IMR-90 (cell line): ENCODE measurements around the gene DPEP1. TPM values are rescaled to one million over a fixed set of nuclear protein-coding genes. Genes with fewer than 3 reads are reported as not detected.

Source experiments
- ATAC-seq: fragments of 200-7000 bp; cut with Tn5 transposase; 2 replicates; pipeline ENCODE4 v1.9.1; 2020; ENCODE audit warnings: low read depth, mild to moderate bottlenecking, moderate library complexity
- BruUV-seq: library from RNA; stranded (reverse); fragments of 400-500 nt; replicated peaks from 2 replicates; lab custom pipeline; 2021; lab: Mats Ljungman, UMichigan
- CTCF ChIA-PET: fragments of 300-600 bp; formaldehyde crosslinking; extraction: SDS; loops from one replicate; lab custom pipeline; 2021; ENCODE audit warnings: antibody characterized with exemption; lab: Yijun Ruan, JAX
- POLR2A ChIA-PET: fragments of 300-600 bp; sonication (Branson Sonifier 250); formaldehyde crosslinking; loops from one replicate; lab custom pipeline; 2022; ENCODE audit warnings: antibody characterized with exemption; ENCODE audit not compliant: unreplicated experiment; lab: Charles Lee
- DNase-seq: peaks from one replicate; pipeline ENCODE4 v3.0.0; 2013
- H2AFZ ChIP-seq: replicated peaks from 2 replicates; pipeline ENCODE3; 2013; ENCODE audit warnings: low read length, mild to moderate bottlenecking; ENCODE audit not compliant: poor library complexity
- H2AK5ac ChIP-seq: 2 replicates; pipeline ENCODE4 v1.6.1; 2013; ENCODE audit warnings: low read depth, low read length, inconsistent platforms
- H2AK9ac ChIP-seq: replicated peaks from 2 replicates; pipeline ENCODE3; 2013; ENCODE audit warnings: mild to moderate bottlenecking, low read depth, low read length, moderate library complexity; ENCODE audit not compliant: poor library complexity
- H2BK120ac ChIP-seq: 2 replicates; pipeline ENCODE4 v1.6.1; 2013; ENCODE audit warnings: low read depth, low read length, inconsistent platforms
- H2BK15ac ChIP-seq: 3 replicates; pipeline ENCODE4 v1.6.1; 2013; ENCODE audit warnings: low read depth, low read length, inconsistent platforms
- H2BK20ac ChIP-seq: 2 replicates; pipeline ENCODE4 v1.6.1; 2013; ENCODE audit warnings: low read depth, mild to moderate bottlenecking, inconsistent platforms, low read length, moderate library complexity
- H2BK5ac ChIP-seq: 2 replicates; pipeline ENCODE4 v1.6.1; 2013; ENCODE audit warnings: mild to moderate bottlenecking, low read depth, low read length, inconsistent platforms; ENCODE audit not compliant: poor library complexity, severe bottlenecking
- H3K14ac ChIP-seq: replicated peaks from 2 replicates; pipeline ENCODE4 v1.6.1; 2013; ENCODE audit warnings: low read depth, low read length, inconsistent platforms
- H3K18ac ChIP-seq: 2 replicates; pipeline ENCODE4 v1.6.1; 2013; ENCODE audit warnings: low read depth, low read length, control low read depth
- H3K23ac ChIP-seq: 2 replicates; pipeline ENCODE4 v1.6.1; 2013; ENCODE audit warnings: low read depth, low read length, inconsistent platforms
- H3K27ac ChIP-seq: 2 replicates; pipeline ENCODE4 v1.5.1; 2013; ENCODE audit warnings: mild to moderate bottlenecking, control low read depth, low read length; ENCODE audit not compliant: insufficient read depth
- H3K27me3 ChIP-seq: 2 replicates; pipeline ENCODE4 v1.6.1; 2013; ENCODE audit warnings: low read length; ENCODE audit not compliant: control insufficient read depth, insufficient read depth
- H3K36me3 ChIP-seq: 2 replicates; pipeline ENCODE4 v1.6.1; 2013; ENCODE audit warnings: low read length, mixed read lengths; ENCODE audit not compliant: control insufficient read depth, insufficient read depth
- H3K4ac ChIP-seq: 2 replicates; pipeline ENCODE4 v1.6.1; 2013; ENCODE audit warnings: low read depth, low read length, inconsistent platforms
- H3K4me1 ChIP-seq: 2 replicates; pipeline ENCODE4 v1.6.1; 2013; ENCODE audit warnings: low read length, mixed read lengths; ENCODE audit not compliant: control insufficient read depth, insufficient read depth
- H3K4me2 ChIP-seq: 2 replicates; pipeline ENCODE4 v1.6.1; 2013; ENCODE audit warnings: low read depth, mild to moderate bottlenecking, control low read depth, low read length, moderate library complexity
- H3K4me3 ChIP-seq: 2 replicates; pipeline ENCODE4 v1.5.1; 2013; ENCODE audit warnings: low read depth, mild to moderate bottlenecking, control low read depth, low read length, moderate library complexity; ENCODE audit not compliant: insufficient read depth
- H3K56ac ChIP-seq: 2 replicates; pipeline ENCODE4 v1.6.1; 2013; ENCODE audit warnings: low read length, inconsistent platforms; ENCODE audit not compliant: insufficient read depth; ENCODE audit errors: extremely low read depth
- H3K79me1 ChIP-seq, 2 experiments: 2 replicates each; pipeline ENCODE4 v1.6.1; 2013; ENCODE audit warnings: low read length in 2 of 2, inconsistent platforms in 1 of 2, low read depth in 1 of 2
- H3K9ac ChIP-seq: 2 replicates; pipeline ENCODE4 v1.6.1; 2013; ENCODE audit warnings: low read depth, low read length, control low read depth
- H3K9me1 ChIP-seq: 2 replicates; pipeline ENCODE4 v1.6.1; 2013; ENCODE audit warnings: low read length, inconsistent platforms; ENCODE audit not compliant: insufficient read depth
- H3K9me3 ChIP-seq: 2 replicates; pipeline ENCODE4 v1.6.1; 2013; ENCODE audit warnings: low read length; ENCODE audit not compliant: control insufficient read depth, insufficient read depth
- H4K20me1 ChIP-seq: 2 replicates; pipeline ENCODE4 v1.6.1; 2013; ENCODE audit warnings: low read length, inconsistent platforms; ENCODE audit not compliant: insufficient read depth
- H4K5ac ChIP-seq: 2 replicates; pipeline ENCODE4 v1.6.1; 2013; ENCODE audit warnings: mild to moderate bottlenecking, low read depth, low read length, control low read depth
- H4K8ac ChIP-seq, 2 experiments: 2 replicates each; pipeline ENCODE4 v1.6.1; 2013; ENCODE audit warnings: low read depth in 2 of 2, low read length in 2 of 2, control low read depth in 1 of 2, inconsistent platforms in 1 of 2
- H4K91ac ChIP-seq: 2 replicates; pipeline ENCODE4 v1.6.1; 2013; ENCODE audit warnings: low read depth, low read length, inconsistent platforms; ENCODE audit not compliant: insufficient read depth
- BHLHE40 ChIP-seq: fragments of 150-350 bp; IDR thresholded peaks from 2 replicates; pipeline ENCODE4 v1.6.1; 2016; ENCODE audit warnings: mild to moderate bottlenecking, low read depth, low read length
- CEBPB ChIP-seq: IDR thresholded peaks from 2 replicates; pipeline ENCODE4 v1.6.1; 2012; ENCODE audit warnings: low read depth, low read length, improper control_type of control experiment
- CHD1 ChIP-seq: IDR thresholded peaks from 2 replicates; pipeline ENCODE4 v1.6.1; 2012; ENCODE audit warnings: low read depth, low read length, improper control_type of control experiment
- FOS ChIP-seq: fragments of 150-350 bp; IDR thresholded peaks from 2 replicates; pipeline ENCODE4 v1.6.1; 2016; ENCODE audit warnings: low read depth, low read length
- MAFK ChIP-seq: IDR thresholded peaks from 2 replicates; pipeline ENCODE4 v1.6.1; 2012; ENCODE audit warnings: low read depth, low read length, improper control_type of control experiment
- MAZ ChIP-seq: IDR thresholded peaks from 2 replicates; pipeline ENCODE4 v1.6.1; 2012; ENCODE audit warnings: low read depth, mild to moderate bottlenecking, low read length, improper control_type of control experiment, moderate library complexity, borderline replicate concordance
- MXI1 ChIP-seq: IDR thresholded peaks from 2 replicates; pipeline ENCODE4 v1.6.1; 2012; ENCODE audit warnings: low read depth, mild to moderate bottlenecking, low read length, moderate library complexity, borderline replicate concordance
- NFE2L2 ChIP-seq: fragments of 150-350 bp; IDR thresholded peaks from 2 replicates; pipeline ENCODE4 v1.6.1; 2016; ENCODE audit warnings: low read depth, mild to moderate bottlenecking, low read length
- POLR2A ChIP-seq: IDR thresholded peaks from 2 replicates; pipeline ENCODE4 v1.6.1; 2012; ENCODE audit warnings: mild to moderate bottlenecking, low read depth, low read length
- RAD21 ChIP-seq: IDR thresholded peaks from 2 replicates; pipeline ENCODE4 v1.6.1; 2012; ENCODE audit warnings: low read length, improper control_type of control experiment
- RCOR1 ChIP-seq: IDR thresholded peaks from 2 replicates; pipeline ENCODE4 v1.6.1; 2012; ENCODE audit warnings: mild to moderate bottlenecking, low read length, improper control_type of control experiment; ENCODE audit not compliant: insufficient replicate concordance
- RFX5 ChIP-seq: IDR thresholded peaks from 2 replicates; pipeline ENCODE4 v1.8.0; 2012; ENCODE audit warnings: low read depth, mild to moderate bottlenecking, low read length, moderate library complexity
- SMC3 ChIP-seq: fragments of 150-350 bp; IDR thresholded peaks from 2 replicates; pipeline ENCODE4 v1.6.1; 2016; ENCODE audit warnings: low read depth, mild to moderate bottlenecking, antibody characterized with exemption, low read length, moderate library complexity
- WGBS, 2 experiments: methylation state at CpG; one replicate each; pipeline versions ENCODE4 v1.1.5 to v1.1.7; 2013; ENCODE audit warnings: missing lambda C conversion rate in 2 of 2; ENCODE audit not compliant: insufficient read length in 1 of 2; ENCODE audit errors: extremely low coverage in 2 of 2; 5-methylcytosine and 5-hydroxymethylcytosine counted together
- dilution Hi-C: fragments of 300-500 bp; cut with HindIII; formaldehyde crosslinking; loops from one replicate; pipeline ENCODE4 v1.14.3; 2018; ENCODE audit warnings: low sequenced_read_pairs; ENCODE audit not compliant: unreplicated experiment
- in situ Hi-C: fragments of 300-500 bp; cut with MboI; formaldehyde crosslinking; loops from 3 replicates; pipeline ENCODE4 v1.14.3; 2019; ENCODE audit warnings: low sequenced_read_pairs, inconsistent platforms, mixed read lengths
- intact Hi-C: fragments of 100-400 bp; cut with micrococcal nuclease; formaldehyde crosslinking; loops from 2 replicates; pipeline ENCODE4 v1.10.0; 2022
- polyA plus RNA-seq, 3 experiments: library from polyadenylated mRNA; depleted of rRNA; stranded (reverse); fragments of >200 nt; gene quantifications; 2 replicates each; pipeline ENCODE4 v1.2.3, GENCODE V29; 2012; ENCODE audit warnings: low replicate concordance in 1 of 3
- total RNA-seq: library from RNA; depleted of rRNA; stranded (reverse); fragments of >200 nt; gene quantifications from 2 replicates; pipeline ENCODE4 v1.2.3, GENCODE V29; 2012
- TF ChIP-seq, protein P1 (sequence below): fragments of 150-350 bp; IDR thresholded peaks from 2 replicates; pipeline ENCODE4 v1.6.1; 2016; ENCODE audit warnings: low read depth, mild to moderate bottlenecking, low read length, moderate library complexity, borderline replicate concordance
- TF ChIP-seq, protein P2 (sequence below): fragments of 150-350 bp; IDR thresholded peaks from 2 replicates; pipeline ENCODE4 v1.6.1; 2017; ENCODE audit warnings: mild to moderate bottlenecking, antibody characterized with exemption, low read length, low read depth
- TF ChIP-seq, protein P3 (sequence below): conservative IDR thresholded peaks from 2 replicates; pipeline ENCODE4 v1.5.1; 2012; ENCODE audit warnings: mild to moderate bottlenecking, low read depth, low read length, improper control_type of control experiment

DPEP1 gene
- total and polyA plus RNA-seq, 2 of the 4 experiments (the other 2 are of a cell fraction), result not detected

DNA sequence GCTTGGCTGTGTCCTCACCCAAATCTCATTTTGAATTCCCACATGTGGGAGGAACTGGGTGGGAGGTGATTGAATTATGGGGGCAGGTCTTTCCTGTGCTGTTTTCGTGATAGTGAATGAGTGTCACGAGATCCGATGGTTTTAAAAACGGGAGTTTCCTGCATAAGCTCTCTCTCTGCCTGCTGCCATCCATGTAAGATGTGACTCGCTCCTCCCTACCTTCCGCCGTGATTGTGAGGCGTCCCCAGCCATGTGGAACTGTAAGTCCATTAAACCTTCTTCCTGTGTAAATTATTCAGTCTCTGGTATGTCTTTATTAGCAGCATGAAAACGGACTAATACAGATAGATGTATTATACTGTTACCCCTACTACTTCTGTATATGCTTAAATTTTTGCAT lies 47.8 kb downstream of the DPEP1 start:
- DNase-seq (no peak), ATAC-seq (no peak)
- H3K14ac ChIP-seq, result no peak overlapping the region
- ChIA-PET POLR2A (no interaction called here), CTCF (no interaction called here)
- dilution Hi-C loops (no loop called here), in situ Hi-C loops (no loop called here), intact Hi-C loops (no loop called here)
- H3K4ac ChIP-seq, result no peak overlapping the region
- H3K27ac ChIP-seq, result no peak overlapping the region
- no peak overlapping the region for H3K23ac ChIP-seq
- H2AK9ac ChIP-seq, result no peak overlapping the region
- H3K9ac ChIP-seq, result no peak overlapping the region
- H4K5ac ChIP-seq, result no peak overlapping the region
- H3K4me2 ChIP-seq, result no peak overlapping the region
- no peak overlapping the region for H2AK5ac ChIP-seq
- H2BK15ac ChIP-seq, result no peak overlapping the region
- peaks cover 5% of the 10 kb centered on the region; the same call in 1 of the 2 replicates for H3K9me1 ChIP-seq
- H4K91ac ChIP-seq, result no peak overlapping the region
- H3K36me3 ChIP-seq, result peaks cover 16% of the 10 kb centered on the region
- peaks cover 16 to 40% of the 10 kb centered on the region in 2 experiments for H3K79me1 ChIP-seq
- no peaks in the 10 kb centered on the region for H3K9me3 ChIP-seq
- no TSS peak for BruUV-seq
- H2AFZ ChIP-seq, result no peak overlapping the region
- no peak overlapping the region for H3K56ac ChIP-seq
- no peak overlapping the region for H4K8ac ChIP-seq
- peaks cover 6% of the 10 kb centered on the region for H4K20me1 ChIP-seq
- no peak overlapping the region for H2BK20ac ChIP-seq
- TF ChIP-seq POLR2A (no peak), BHLHE40 (no peak), RAD21 (no peak), RFX5 (no peak), NFE2L2 (no peak), CHD1 (no peak), MXI1 (no peak), MAZ (no peak), FOS (no peak), RCOR1 (no peak), MAFK (no peak), SMC3 (no peak), CEBPB (no peak)
- TF ChIP-seq, protein P1, sequence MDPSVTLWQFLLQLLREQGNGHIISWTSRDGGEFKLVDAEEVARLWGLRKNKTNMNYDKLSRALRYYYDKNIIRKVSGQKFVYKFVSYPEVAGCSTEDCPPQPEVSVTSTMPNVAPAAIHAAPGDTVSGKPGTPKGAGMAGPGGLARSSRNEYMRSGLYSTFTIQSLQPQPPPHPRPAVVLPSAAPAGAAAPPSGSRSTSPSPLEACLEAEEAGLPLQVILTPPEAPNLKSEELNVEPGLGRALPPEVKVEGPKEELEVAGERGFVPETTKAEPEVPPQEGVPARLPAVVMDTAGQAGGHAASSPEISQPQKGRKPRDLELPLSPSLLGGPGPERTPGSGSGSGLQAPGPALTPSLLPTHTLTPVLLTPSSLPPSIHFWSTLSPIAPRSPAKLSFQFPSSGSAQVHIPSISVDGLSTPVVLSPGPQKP, result no peak
- TF ChIP-seq, protein P2, sequence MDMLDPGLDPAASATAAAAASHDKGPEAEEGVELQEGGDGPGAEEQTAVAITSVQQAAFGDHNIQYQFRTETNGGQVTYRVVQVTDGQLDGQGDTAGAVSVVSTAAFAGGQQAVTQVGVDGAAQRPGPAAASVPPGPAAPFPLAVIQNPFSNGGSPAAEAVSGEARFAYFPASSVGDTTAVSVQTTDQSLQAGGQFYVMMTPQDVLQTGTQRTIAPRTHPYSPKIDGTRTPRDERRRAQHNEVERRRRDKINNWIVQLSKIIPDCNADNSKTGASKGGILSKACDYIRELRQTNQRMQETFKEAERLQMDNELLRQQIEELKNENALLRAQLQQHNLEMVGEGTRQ, result no peak
- TF ChIP-seq, protein P3, sequence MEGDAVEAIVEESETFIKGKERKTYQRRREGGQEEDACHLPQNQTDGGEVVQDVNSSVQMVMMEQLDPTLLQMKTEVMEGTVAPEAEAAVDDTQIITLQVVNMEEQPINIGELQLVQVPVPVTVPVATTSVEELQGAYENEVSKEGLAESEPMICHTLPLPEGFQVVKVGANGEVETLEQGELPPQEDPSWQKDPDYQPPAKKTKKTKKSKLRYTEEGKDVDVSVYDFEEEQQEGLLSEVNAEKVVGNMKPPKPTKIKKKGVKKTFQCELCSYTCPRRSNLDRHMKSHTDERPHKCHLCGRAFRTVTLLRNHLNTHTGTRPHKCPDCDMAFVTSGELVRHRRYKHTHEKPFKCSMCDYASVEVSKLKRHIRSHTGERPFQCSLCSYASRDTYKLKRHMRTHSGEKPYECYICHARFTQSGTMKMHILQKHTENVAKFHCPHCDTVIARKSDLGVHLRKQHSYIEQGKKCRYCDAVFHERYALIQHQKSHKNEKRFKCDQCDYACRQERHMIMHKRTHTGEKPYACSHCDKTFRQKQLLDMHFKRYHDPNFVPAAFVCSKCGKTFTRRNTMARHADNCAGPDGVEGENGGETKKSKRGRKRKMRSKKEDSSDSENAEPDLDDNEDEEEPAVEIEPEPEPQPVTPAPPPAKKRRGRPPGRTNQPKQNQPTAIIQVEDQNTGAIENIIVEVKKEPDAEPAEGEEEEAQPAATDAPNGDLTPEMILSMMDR, result no peak
- H3K18ac ChIP-seq, result no peak overlapping the region
- WGBS, 2 experiments, result no CpG with 5 or more reads among the region's 9 CpGs
- H3K4me3 ChIP-seq, result no peak overlapping the region
- H3K27me3 ChIP-seq, result no peaks in the 10 kb centered on the region
- no peak overlapping the region for H2BK5ac ChIP-seq
- H2BK120ac ChIP-seq, result no peak overlapping the region
- H3K4me1 ChIP-seq, result peaks cover 7% of the 10 kb centered on the region
